OCI-M2 (cell line): ENCODE data around the gene TSC22D1.
"Not testable (repeated sequence)": the region's sequence is repeated elsewhere in the genome, so short reads cannot be mapped to it uniquely, and the experiment has no call there.

Experiments used
- DNase-seq: peaks from one replicate; lab custom pipeline; 2025; ENCODE audit not compliant: unreplicated experiment; lab: John Stamatoyannopoulos, UW

Gene TSC22D1

GRCh38 chr13:44573790-44574465, 2.2 kb downstream of the TSC22D1 start:
- no peak for DNase-seq

GRCh38 chr13:44573071-44573470, 3.1 kb downstream of the TSC22D1 start:
- no peak for DNase-seq

- no peak for DNase-seq
These were observed 9.5 kb downstream of the TSC22D1 start for GRCh38 chr13:44566601-44567000.

GRCh38 chr13:44565881-44566280, 10.2 kb downstream of the TSC22D1 start:
- no peak for DNase-seq

- DNase-seq: no peak
These were observed 11.2 kb downstream of the TSC22D1 start for GRCh38 chr13:44564936-44565335.

GRCh38 chr13:44562853-44563252, 13.3 kb downstream of the TSC22D1 start:
- not testable (repeated sequence) for DNase-seq

GRCh38 chr13:44561351-44561750, 14.8 kb downstream of the TSC22D1 start:
- DNase-seq: no peak

- DNase-seq: no peak
These were observed 18.1 kb downstream of the TSC22D1 start for GRCh38 chr13:44557986-44558385.

GRCh38 chr13:44555207-44555606, 20.9 kb downstream of the TSC22D1 start:
- no peak for DNase-seq

GRCh38 chr13:44549476-44549875, 26.7 kb downstream of the TSC22D1 start:
- no peak for DNase-seq

- no peak for DNase-seq
These were observed 30.0 kb downstream of the TSC22D1 start for GRCh38 chr13:44546164-44546563.

GRCh38 chr13:44543369-44543768, 32.8 kb downstream of the TSC22D1 start:
- no peak for DNase-seq

GRCh38 chr13:44542361-44542760, 33.8 kb downstream of the TSC22D1 start:
- DNase-seq: no peak

- DNase-seq: no peak
These were observed 34.5 kb downstream of the TSC22D1 start for GRCh38 chr13:44541601-44542000.

GRCh38 chr13:44540761-44541434, 35.2 kb downstream of the TSC22D1 start:
- no peak for DNase-seq

GRCh38 chr13:44537248-44537647, 38.9 kb downstream of the TSC22D1 start:
- no peak for DNase-seq

GRCh38 chr13:44523146-44524015, 52.7 kb downstream of the TSC22D1 start:
- DNase-seq: no peak

- no peak for DNase-seq
These were observed 56.5 kb downstream of the TSC22D1 start for GRCh38 chr13:44519642-44520041.

- DNase-seq: no peak
These were observed 59.4 kb downstream of the TSC22D1 start for GRCh38 chr13:44516771-44517170.

- no peak for DNase-seq
These were observed 61.9 kb downstream of the TSC22D1 start for GRCh38 chr13:44514278-44514677.

- not testable (repeated sequence) for DNase-seq
These were observed 66.3 kb downstream of the TSC22D1 start for GRCh38 chr13:44509853-44510252.
